Pancreas (tissue), 10 donors: ENCODE data around the gene CLTB. TPM values are rescaled to one million over a fixed set of nuclear protein-coding genes. Genes with fewer than 3 reads are reported as not detected.

ENCODE experiments used
- ATAC-seq, 4 donors: fragments of 200-7000 bp; cut with Tn5 transposase; one replicate each; pipeline versions ENCODE4 v1.8.0 to v1.9.1; 2020; ENCODE audit warnings: mild to moderate bottlenecking in 4 of 4, moderate library complexity in 4 of 4
- DNase-seq, 6 donors: peaks; one replicate each; pipeline ENCODE4 v3.0.0-alpha.2; 2020
- FAIRE-seq: peaks from 2 replicates; lab custom pipeline; 2012; peaks lifted over from hg19 to GRCh38; lab: Jason Lieb, UNC
- H3K27ac ChIP-seq, 4 donors: fragments of 200-600 bp; sonication (generic); 1 replicate in 3 of 4; 2 replicates in 1 of 4; pipeline versions ENCODE4 v1.5.0 to v1.8.0; 2020
- H3K27me3 ChIP-seq, 4 donors: fragments of 200-600 bp; one replicate each; pipeline ENCODE4 v1.8.0; 2021
- H3K36me3 ChIP-seq, 3 donors: fragments of 200-600 bp; sonication (generic) in 1 of 3; one replicate each; pipeline versions ENCODE4 v1.5.0 to v1.8.0; 2020 to 2021
- H3K4me1 ChIP-seq, 3 donors: fragments of 200-600 bp; one replicate each; pipeline ENCODE4 v1.8.0; 2021
- H3K4me3 ChIP-seq, 4 donors: fragments of 200-600 bp; sonication (generic) in 2 of 4; one replicate each; pipeline versions ENCODE4 v1.5.0 to v1.8.0; 2020 to 2021
- H3K9me3 ChIP-seq, 4 donors: fragments of 200-600 bp; one replicate each; pipeline ENCODE4 v1.8.0; 2021
- WGBS, 2 donors: extraction: QIAGEN DNeasy Blood & Tissue Kit; methylation state at CpG; one replicate each; pipeline ENCODE4 v1.1.7; 2013; 5-methylcytosine and 5-hydroxymethylcytosine counted together
- intact Hi-C, 3 donors: fragments of 100-400 bp; cut with DNase I; formaldehyde crosslinking; loops; one replicate each; pipeline versions ENCODE4 v1.11.1 to v1.14.2; 2022
- polyA plus RNA-seq, 2 donors: library from polyadenylated mRNA; stranded (reverse); fragments of 200-250 nt; gene quantifications; one replicate each; pipeline ENCODE4 v1.2.3, GENCODE V29; 2013
- total RNA-seq, 6 donors: library from RNA; stranded (reverse); fragmentation: NEBNext Ultra II Directional in 4 of 6; extraction: Animal tissue kit (Norgen Biotek cat#: 25700) in 4 of 6; gene quantifications; one replicate each; pipeline versions ENCODE4 v1.2.1 to v1.2.4, GENCODE V29; 2021 to 2023
- TF ChIP-seq, protein P1 (sequence below), 4 donors: fragments of 200-600 bp; sonication (generic) in 3 of 4; IDR thresholded peaks; one replicate each; pipeline versions ENCODE4 v1.5.0 to v1.8.0; 2021; ENCODE audit warnings: antibody characterized with exemption in 4 of 4
- donor health status: healthy with polysubstance abuse.
- donor health status: DM: no; HTN: no; CAD: no; lungs with moderate emphysema.
- donor health status: DM: no; HTN: no; CAD: no.
- donor health status: control.
- donor health status: control.
- donor health status: Bipolar disorder and iron deficiency.
- donor health status: DM: yes; HTN: yes; CAD: no.
- donor health status: DM: no; HTN: no; CAD: no.
- donor health status: DM: no; HTN: no; CAD: no.
- donor health status: DM: yes; HTN: yes; CAD: no.

CLTB gene
- total and polyA plus RNA-seq, 8 donors = 28.6 to 92.0 (median 35.5) TPM

GRCh38 chr5:176424181-176424580, 7.8 kb upstream of the CLTB start:
- no peaks in the 10 kb centered on the region for H3K36me3 ChIP-seq
- no peak overlapping the region for H3K4me3 ChIP-seq
- no peak for FAIRE-seq
- H3K4me1 ChIP-seq = no peaks in the 10 kb centered on the region
- H3K27me3 ChIP-seq = no peaks in the 10 kb centered on the region
- no peaks in the 10 kb centered on the region for H3K9me3 ChIP-seq
- no peak for DNase-seq
- no peak overlapping the region for H3K27ac ChIP-seq
- TF ChIP-seq, protein P1, sequence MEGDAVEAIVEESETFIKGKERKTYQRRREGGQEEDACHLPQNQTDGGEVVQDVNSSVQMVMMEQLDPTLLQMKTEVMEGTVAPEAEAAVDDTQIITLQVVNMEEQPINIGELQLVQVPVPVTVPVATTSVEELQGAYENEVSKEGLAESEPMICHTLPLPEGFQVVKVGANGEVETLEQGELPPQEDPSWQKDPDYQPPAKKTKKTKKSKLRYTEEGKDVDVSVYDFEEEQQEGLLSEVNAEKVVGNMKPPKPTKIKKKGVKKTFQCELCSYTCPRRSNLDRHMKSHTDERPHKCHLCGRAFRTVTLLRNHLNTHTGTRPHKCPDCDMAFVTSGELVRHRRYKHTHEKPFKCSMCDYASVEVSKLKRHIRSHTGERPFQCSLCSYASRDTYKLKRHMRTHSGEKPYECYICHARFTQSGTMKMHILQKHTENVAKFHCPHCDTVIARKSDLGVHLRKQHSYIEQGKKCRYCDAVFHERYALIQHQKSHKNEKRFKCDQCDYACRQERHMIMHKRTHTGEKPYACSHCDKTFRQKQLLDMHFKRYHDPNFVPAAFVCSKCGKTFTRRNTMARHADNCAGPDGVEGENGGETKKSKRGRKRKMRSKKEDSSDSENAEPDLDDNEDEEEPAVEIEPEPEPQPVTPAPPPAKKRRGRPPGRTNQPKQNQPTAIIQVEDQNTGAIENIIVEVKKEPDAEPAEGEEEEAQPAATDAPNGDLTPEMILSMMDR (IDR thresholded peaks at IDR 0.05) = no peak
- intact Hi-C loops = no loop called here
- 72 to 75% methylated on average over 3 of the region's 3 CpGs for WGBS, 2 donors
- ATAC-seq = no peak

GRCh38 chr5:176420972-176421544, 4.7 kb upstream of the CLTB start:
- H3K4me3 ChIP-seq = no peak overlapping the region
- H3K27ac ChIP-seq = no peak overlapping the region
- peaks cover 0 to 4% (median 0%) of the 10 kb centered on the region in 3 donors for H3K4me1 ChIP-seq
- H3K27me3 ChIP-seq = no peaks in the 10 kb centered on the region
- 41 to 57% methylated on average over 2 of the region's 2 CpGs for WGBS, 2 donors
- no peaks in the 10 kb centered on the region for H3K36me3 ChIP-seq
- FAIRE-seq = no peak
- ATAC-seq = no peak
- H3K9me3 ChIP-seq = no peaks in the 10 kb centered on the region
- DNase-seq = no peak
- TF ChIP-seq, protein P1 (IDR thresholded peaks at IDR 0.05) = no peak
- intact Hi-C loops = no loop called here

DNA sequence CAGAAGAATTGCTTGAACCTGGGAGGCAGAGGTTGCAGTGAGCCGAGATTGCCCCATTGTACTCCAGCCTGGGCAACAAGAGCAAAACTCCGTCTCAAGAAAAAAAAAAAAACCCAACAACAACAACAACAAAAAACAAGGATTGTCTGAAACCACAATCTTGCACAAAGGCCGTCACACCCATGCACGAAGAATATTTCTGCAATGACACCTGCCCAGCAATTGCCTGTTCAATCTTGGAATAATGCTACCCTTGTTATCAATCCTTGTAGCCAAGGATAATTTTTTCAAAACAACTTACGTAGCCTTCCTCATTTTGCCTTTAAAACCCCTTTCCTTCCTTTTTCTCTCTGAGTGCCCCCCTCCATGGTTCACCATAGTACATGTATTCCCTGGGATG, 3.7 kb upstream of the CLTB start:
- intact Hi-C loops = no loop called here
- H3K4me1 ChIP-seq = peaks cover 0 to 8% (median 0%) of the 10 kb centered on the region in 3 donors
- H3K9me3 ChIP-seq = no peaks in the 10 kb centered on the region
- 67 to 84% methylated on average over 5 of the region's 5 CpGs for whole genome bisulfite sequencing, 2 donors
- TF ChIP-seq, protein P1 (IDR thresholded peaks at IDR 0.05) = no peak
- FAIRE-seq (no peak), DNase-seq (no peak), ATAC-seq (no peak)
- no peaks in the 10 kb centered on the region for H3K27me3 ChIP-seq
- H3K4me3 ChIP-seq = no peak overlapping the region
- H3K27ac ChIP-seq = no peak overlapping the region
- H3K36me3 ChIP-seq = no peaks in the 10 kb centered on the region

DNA sequence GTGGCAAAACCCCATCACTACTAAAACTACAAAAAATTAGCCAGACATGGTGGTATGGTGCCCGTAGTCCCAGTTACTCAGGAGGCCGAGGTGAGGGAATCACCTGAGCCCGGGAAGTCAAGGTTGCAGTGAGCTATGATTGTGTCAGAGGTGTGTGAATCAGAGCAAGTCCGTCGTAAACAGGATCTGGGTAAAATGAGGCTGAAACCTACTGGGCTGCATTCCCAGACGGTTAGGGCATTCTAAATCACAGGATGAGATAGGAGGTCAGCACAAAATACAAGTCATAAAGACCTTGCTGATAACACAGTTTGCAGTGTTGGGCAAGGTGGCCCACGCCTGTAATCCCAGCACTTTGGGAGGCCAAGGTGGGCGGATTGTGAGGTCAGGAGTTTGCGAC, 1.9 kb upstream of the CLTB start:
- Histone ChIP-seq H3K27me3 (no peaks in the 10 kb centered on the region), H3K9me3 (no peaks in the 10 kb centered on the region), H3K27ac (no peak overlapping the region), H3K4me3 (no peak overlapping the region), H3K4me1 (peaks cover 0 to 15% (median 0%) of the 10 kb centered on the region in 3 donors), H3K36me3 (no peaks in the 10 kb centered on the region)
- 63 to 71% methylated on average over 9 of the region's 9 CpGs for WGBS, 2 donors
- FAIRE-seq (no peak), ATAC-seq (no peak), DNase-seq (no peak)
- TF ChIP-seq, protein P1 (IDR thresholded peaks at IDR 0.05) = no peak
- intact Hi-C loops = loop anchor here in 1 of 3 donors (10.0 kb wide), 1 partner anchor 157 kb away; no protein-coding TSS in a partner anchor

DNA sequence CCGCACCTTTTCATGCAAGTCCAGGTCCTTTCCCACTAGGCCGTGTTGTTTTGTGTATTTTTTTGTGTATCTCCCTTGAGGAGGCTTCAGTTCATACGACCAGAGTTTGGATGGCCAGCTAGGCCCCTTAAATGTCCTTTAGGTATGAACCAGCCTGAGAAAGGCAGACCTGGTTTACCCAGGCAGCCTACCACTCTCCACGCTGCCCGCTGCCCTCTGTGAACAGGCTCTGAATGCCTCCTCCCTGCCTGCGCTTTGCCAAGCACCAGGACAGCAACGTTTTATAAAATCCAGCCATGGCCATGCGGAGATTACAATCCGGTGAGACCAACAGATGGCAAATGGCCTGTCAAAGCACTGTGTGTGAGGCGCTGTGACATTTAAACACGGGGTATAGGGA, 626 bp upstream of the CLTB start:
- TF ChIP-seq, protein P1 (IDR thresholded peaks at IDR 0.05) = no peak
- H3K27me3 ChIP-seq = no peaks in the 10 kb centered on the region
- DNase-seq (no peak), FAIRE-seq (no peak), ATAC-seq (no peak)
- H3K4me3 ChIP-seq = peak overlapping the region in 2 of 4 donors; percentile 98 to 100
- H3K4me1 ChIP-seq = peaks cover 0 to 15% (median 0%) of the 10 kb centered on the region in 3 donors
- intact Hi-C loops = loop anchor here in 1 of 3 donors (10.0 kb wide), 1 partner anchor 158 kb away; no protein-coding TSS in a partner anchor
- H3K36me3 ChIP-seq = no peaks in the 10 kb centered on the region
- peak overlapping the region; percentile 3 to 57 (median 43) for H3K27ac ChIP-seq
- H3K9me3 ChIP-seq = no peaks in the 10 kb centered on the region
- 86 to 89% methylated on average over 11 of the region's 11 CpGs for WGBS, 2 donors
